Epidermal melanocyte (primary cell): ENCODE data around the gene RDX.
"Not testable (repeated sequence)": the region's sequence is repeated elsewhere in the genome, so short reads cannot be mapped to it uniquely, and the experiment has no call there.

Source experiments
- DNase-seq: peaks from one replicate; pipeline ENCODE4 v3.0.0; 2011; ENCODE audit warnings: low spot score; ENCODE audit not compliant: insufficient read length

Gene RDX

GRCh38 chr11:110296226-110297075 lies at the start of gene RDX:
Gene RDX, minus strand, starts transcription at chr11:110296614. Its CDS starts 16,922 bp downstream, at chr11:110279692.
- peak; percentile 94 for DNase-seq

GRCh38 chr11:110345743-110346142 lies 49.3 kb upstream of the RDX start:
- DNase-seq: no peak

- no peak for DNase-seq
Observed at GRCh38 chr11:110340436-110340835, 44.0 kb upstream of the RDX start.

- no peak for DNase-seq
Observed at GRCh38 chr11:110339456-110340250, 43.2 kb upstream of the RDX start.

- DNase-seq: no peak
Observed at GRCh38 chr11:110338684-110339083, 42.3 kb upstream of the RDX start.

- DNase-seq: no peak
Observed at GRCh38 chr11:110337570-110338193, 41.3 kb upstream of the RDX start.

GRCh38 chr11:110336054-110336453 lies 39.6 kb upstream of the RDX start:
- DNase-seq: no peak

GRCh38 chr11:110335358-110335757 lies 38.9 kb upstream of the RDX start:
- no peak for DNase-seq

- no peak for DNase-seq
Observed at GRCh38 chr11:110331626-110332025, 35.2 kb upstream of the RDX start.

GRCh38 chr11:110329445-110329844 lies 33.0 kb upstream of the RDX start:
- DNase-seq: no peak

- DNase-seq: no peak
Observed at GRCh38 chr11:110327508-110327907, 31.1 kb upstream of the RDX start.

GRCh38 chr11:110323786-110324185 lies 27.4 kb upstream of the RDX start:
- DNase-seq: peak; percentile 48

- no peak for DNase-seq
Observed at GRCh38 chr11:110319501-110319900, 23.1 kb upstream of the RDX start.

- DNase-seq: no peak
Observed at GRCh38 chr11:110318638-110319404, 22.4 kb upstream of the RDX start.

GRCh38 chr11:110317516-110317932 lies 21.1 kb upstream of the RDX start:
- DNase-seq: no peak

- DNase-seq: no peak
Observed at GRCh38 chr11:110314366-110315095, 18.1 kb upstream of the RDX start.

GRCh38 chr11:110312670-110313069 lies 16.3 kb upstream of the RDX start:
- DNase-seq: no peak

GRCh38 chr11:110311783-110312579 lies 15.6 kb upstream of the RDX start:
- DNase-seq: no peak

GRCh38 chr11:110308071-110308470 lies 11.7 kb upstream of the RDX start:
- DNase-seq: no peak

GRCh38 chr11:110306019-110306388 lies 9.6 kb upstream of the RDX start:
- not testable (repeated sequence) for DNase-seq
